Stomach (tissue), 4 donors: ENCODE results near the gene POLR3B.

ENCODE experiments used
- POLR2A ChIP-seq, 4 donors: fragments of 450-650 bp; IDR thresholded peaks; one replicate each; pipeline ENCODE4 v1.6.1; 2016; ENCODE audit warnings: antibody characterized with exemption in 4 of 4, control low read depth in 2 of 4, mild to moderate bottlenecking in 1 of 4, moderate library complexity in 1 of 4
- POLR2AphosphoS5 ChIP-seq, 3 donors: sonication (generic); formaldehyde crosslinking; IDR thresholded peaks; one replicate each; pipeline ENCODE4 v1.6.1; 2016; ENCODE audit warnings: antibody characterized with exemption in 3 of 3
- TF ChIP-seq, protein P1 (sequence below), 7 experiments: fragments of 450-650 bp in 4 of 7; fragments of 200-600 bp in 3 of 7; sonication (generic) in 3 of 7; IDR thresholded peaks; one replicate each; pipeline ENCODE4 v1.5.1; 2016 to 2019; ENCODE audit warnings: antibody characterized with exemption in 7 of 7, control low read depth in 2 of 7, mild to moderate bottlenecking in 1 of 7

GRCh38 chr12:106387848-106388377, 30.4 kb downstream of the POLR3B start:
- TF ChIP-seq, protein P1, sequence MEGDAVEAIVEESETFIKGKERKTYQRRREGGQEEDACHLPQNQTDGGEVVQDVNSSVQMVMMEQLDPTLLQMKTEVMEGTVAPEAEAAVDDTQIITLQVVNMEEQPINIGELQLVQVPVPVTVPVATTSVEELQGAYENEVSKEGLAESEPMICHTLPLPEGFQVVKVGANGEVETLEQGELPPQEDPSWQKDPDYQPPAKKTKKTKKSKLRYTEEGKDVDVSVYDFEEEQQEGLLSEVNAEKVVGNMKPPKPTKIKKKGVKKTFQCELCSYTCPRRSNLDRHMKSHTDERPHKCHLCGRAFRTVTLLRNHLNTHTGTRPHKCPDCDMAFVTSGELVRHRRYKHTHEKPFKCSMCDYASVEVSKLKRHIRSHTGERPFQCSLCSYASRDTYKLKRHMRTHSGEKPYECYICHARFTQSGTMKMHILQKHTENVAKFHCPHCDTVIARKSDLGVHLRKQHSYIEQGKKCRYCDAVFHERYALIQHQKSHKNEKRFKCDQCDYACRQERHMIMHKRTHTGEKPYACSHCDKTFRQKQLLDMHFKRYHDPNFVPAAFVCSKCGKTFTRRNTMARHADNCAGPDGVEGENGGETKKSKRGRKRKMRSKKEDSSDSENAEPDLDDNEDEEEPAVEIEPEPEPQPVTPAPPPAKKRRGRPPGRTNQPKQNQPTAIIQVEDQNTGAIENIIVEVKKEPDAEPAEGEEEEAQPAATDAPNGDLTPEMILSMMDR (IDR thresholded peaks at IDR 0.05) = no peak
- no peak for TF ChIP-seq POLR2A (IDR thresholded peaks at IDR 0.05)
- no peak for TF ChIP-seq POLR2AphosphoS5 (IDR thresholded peaks at IDR 0.05)
